ENCODE measurements around the gene CLRN2. TPM values are rescaled to one million over a fixed set of nuclear protein-coding genes. Genes with fewer than 3 reads are reported as not detected.

Gene CLRN2
- total and polyA plus RNA-seq, 3 donors from 2014 or later: not detected

DNA sequence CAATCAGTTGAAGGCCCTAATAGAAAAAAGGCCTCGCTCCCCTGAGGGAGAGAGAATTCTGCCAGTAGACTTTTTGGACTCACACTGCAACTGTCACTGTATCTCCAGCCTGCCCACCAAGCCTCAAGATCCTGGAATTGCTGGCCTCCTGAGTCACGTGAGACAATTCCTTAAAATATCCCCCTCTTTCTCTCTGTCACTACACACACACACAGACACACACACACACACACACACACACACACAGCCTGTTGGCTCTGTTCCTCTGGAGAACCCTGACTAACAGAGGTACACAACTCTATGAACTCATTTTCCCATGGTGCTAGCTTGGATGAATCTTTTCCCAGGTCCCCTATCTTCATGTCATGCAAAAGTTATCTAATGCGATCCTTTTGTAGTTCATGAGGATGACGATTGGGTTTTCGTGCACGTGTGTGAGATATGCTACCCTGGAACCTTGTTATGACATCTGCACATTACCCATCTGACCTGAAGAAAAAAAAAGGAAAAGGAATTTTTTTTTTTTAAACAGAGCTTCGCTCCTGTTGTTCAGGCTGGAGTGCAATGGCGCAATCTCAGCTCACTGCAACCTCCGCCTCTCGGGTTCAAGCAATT, 13.7 kb downstream of the CLRN2 start:
- Histone ChIP-seq H3K4me3 (no peak overlapping the region), H3K27ac (no peak overlapping the region), H3K36me3 (ENCODE audit: low read depth, missing control alignments) (no peaks in the 10 kb centered on the region), H3K4me1 (peaks cover 2% of the 10 kb centered on the region), H3K9me3 (no peaks in the 10 kb centered on the region), H3K27me3 (no peaks in the 10 kb centered on the region)
- WGBS, 2 donors: 86 to 90% methylated on average over 10 of the region's 10 CpGs
- intact Hi-C loops (cut with DNase I; ENCODE audit: low total_unique reads): no loop called here
- DNase-seq: no peak
- TF ChIP-seq, protein P1, sequence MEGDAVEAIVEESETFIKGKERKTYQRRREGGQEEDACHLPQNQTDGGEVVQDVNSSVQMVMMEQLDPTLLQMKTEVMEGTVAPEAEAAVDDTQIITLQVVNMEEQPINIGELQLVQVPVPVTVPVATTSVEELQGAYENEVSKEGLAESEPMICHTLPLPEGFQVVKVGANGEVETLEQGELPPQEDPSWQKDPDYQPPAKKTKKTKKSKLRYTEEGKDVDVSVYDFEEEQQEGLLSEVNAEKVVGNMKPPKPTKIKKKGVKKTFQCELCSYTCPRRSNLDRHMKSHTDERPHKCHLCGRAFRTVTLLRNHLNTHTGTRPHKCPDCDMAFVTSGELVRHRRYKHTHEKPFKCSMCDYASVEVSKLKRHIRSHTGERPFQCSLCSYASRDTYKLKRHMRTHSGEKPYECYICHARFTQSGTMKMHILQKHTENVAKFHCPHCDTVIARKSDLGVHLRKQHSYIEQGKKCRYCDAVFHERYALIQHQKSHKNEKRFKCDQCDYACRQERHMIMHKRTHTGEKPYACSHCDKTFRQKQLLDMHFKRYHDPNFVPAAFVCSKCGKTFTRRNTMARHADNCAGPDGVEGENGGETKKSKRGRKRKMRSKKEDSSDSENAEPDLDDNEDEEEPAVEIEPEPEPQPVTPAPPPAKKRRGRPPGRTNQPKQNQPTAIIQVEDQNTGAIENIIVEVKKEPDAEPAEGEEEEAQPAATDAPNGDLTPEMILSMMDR (IDR thresholded peaks at IDR 0.05): no peak
- TF ChIP-seq POLR2A (IDR thresholded peaks at IDR 0.05): no peak

GRCh38 chr4:17531538-17532285, 16.7 kb downstream of the CLRN2 start:
- Histone ChIP-seq H3K4me1 (peaks cover under 1% of the 10 kb centered on the region), H3K27ac (no peak overlapping the region), H3K36me3 (ENCODE audit: low read depth, missing control alignments) (no peaks in the 10 kb centered on the region), H3K27me3 (no peaks in the 10 kb centered on the region), H3K4me3 (no peak overlapping the region), H3K9me3 (no peaks in the 10 kb centered on the region)
- intact Hi-C loops (cut with DNase I; ENCODE audit: low total_unique reads): no loop called here
- no peak for DNase-seq
- 62 to 80% methylated on average over 8 of the region's 8 CpGs for WGBS, 2 donors
- TF ChIP-seq, protein P1 (IDR thresholded peaks at IDR 0.05): no peak
- no peak for TF ChIP-seq POLR2A (IDR thresholded peaks at IDR 0.05)

DNA sequence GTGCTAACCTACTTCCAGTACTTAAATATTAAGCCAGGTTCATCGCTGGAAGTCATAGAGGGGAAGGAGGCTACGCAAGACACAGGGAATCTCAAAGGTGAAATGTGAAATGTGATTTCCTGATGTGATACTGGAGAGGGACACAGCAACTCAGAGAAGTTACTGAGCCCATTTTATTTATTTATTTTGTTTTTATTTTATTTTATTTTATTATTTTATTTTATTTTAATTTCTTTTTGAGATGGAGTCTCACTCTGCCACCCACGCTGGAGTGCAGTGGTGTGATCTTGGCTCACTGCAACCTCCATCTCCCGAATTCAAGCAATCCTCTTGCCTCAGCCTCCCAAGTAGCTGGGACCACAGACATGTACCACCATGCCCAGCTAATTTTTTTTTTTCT, 19.7 kb downstream of the CLRN2 start:
- no peaks in the 10 kb centered on the region for H3K36me3 ChIP-seq (ENCODE audit: low read depth, missing control alignments)
- no peaks in the 10 kb centered on the region for H3K27me3 ChIP-seq
- TF ChIP-seq, protein P1 (IDR thresholded peaks at IDR 0.05): no peak
- no peaks in the 10 kb centered on the region for H3K9me3 ChIP-seq
- no peak overlapping the region for H3K27ac ChIP-seq
- intact Hi-C loops (cut with DNase I; ENCODE audit: low total_unique reads): no loop called here
- no peaks in the 10 kb centered on the region for H3K4me1 ChIP-seq
- no peak overlapping the region for H3K4me3 ChIP-seq
- WGBS, 2 donors: 88 to 94% methylated on average over 4 of the region's 4 CpGs
- no peak for DNase-seq

- WGBS, 2 donors: 66 to 74% methylated on average over 4 of the region's 4 CpGs
- DNase-seq: no peak
- H3K9me3 ChIP-seq: no peaks in the 10 kb centered on the region
These were observed 20.3 kb downstream of the CLRN2 start for GRCh38 chr4:17535242-17535641.

More at GRCh38 chr4:17535242-17535641, 20.3 kb downstream of the CLRN2 start:
- Histone ChIP-seq H3K4me1 (no peaks in the 10 kb centered on the region), H3K4me3 (no peak overlapping the region), H3K27ac (no peak overlapping the region), H3K27me3 (no peaks in the 10 kb centered on the region), H3K36me3 (ENCODE audit: low read depth, missing control alignments) (no peaks in the 10 kb centered on the region)
- intact Hi-C loops (cut with DNase I; ENCODE audit: low total_unique reads): no loop called here
- TF ChIP-seq POLR2A (IDR thresholded peaks at IDR 0.05): no peak
- TF ChIP-seq, protein P1 (IDR thresholded peaks at IDR 0.05): no peak
